Embryonic facial prominence (tissue), 1 donor: ENCODE results near the gene GALNT14.

Experiments used
- DNase-seq: peaks from one replicate; pipeline ENCODE4 v3.0.0-alpha.2; 2016; ENCODE audit errors: extremely low spot score

GALNT14 gene

GRCh38 chr2:31058096-31059035 is 79.9 kb downstream of the GALNT14 start:
- no peak for DNase-seq

GRCh38 chr2:31057691-31058090 is 80.5 kb downstream of the GALNT14 start:
- no peak for DNase-seq

- no peak for DNase-seq
These were observed 82.3 kb downstream of the GALNT14 start for GRCh38 chr2:31055938-31056337.

GRCh38 chr2:31054842-31055388 is 83.3 kb downstream of the GALNT14 start:
- no peak for DNase-seq

GRCh38 chr2:31053929-31054782 is 84.1 kb downstream of the GALNT14 start:
- DNase-seq, result no peak

- DNase-seq, result no peak
These were observed 86.0 kb downstream of the GALNT14 start for GRCh38 chr2:31052284-31052683.

- no peak for DNase-seq
These were observed 86.7 kb downstream of the GALNT14 start for GRCh38 chr2:31051258-31052140.

- DNase-seq, result no peak
These were observed 88.2 kb downstream of the GALNT14 start for GRCh38 chr2:31049916-31050588.

GRCh38 chr2:31049264-31049663 is 89.0 kb downstream of the GALNT14 start:
- no peak for DNase-seq

- no peak for DNase-seq
These were observed 90.6 kb downstream of the GALNT14 start for GRCh38 chr2:31047599-31047998.

- DNase-seq, result no peak
These were observed 99.9 kb downstream of the GALNT14 start for GRCh38 chr2:31038385-31038784.

- no peak for DNase-seq
These were observed 101.2 kb downstream of the GALNT14 start for GRCh38 chr2:31037058-31037457.

GRCh38 chr2:31033032-31033431 is 105.2 kb downstream of the GALNT14 start:
- no peak for DNase-seq

GRCh38 chr2:31032475-31032874 is 105.8 kb downstream of the GALNT14 start:
- no peak for DNase-seq

- DNase-seq, result no peak
These were observed 107.0 kb downstream of the GALNT14 start for GRCh38 chr2:31031132-31031706.

- no peak for DNase-seq
These were observed 109.8 kb downstream of the GALNT14 start for GRCh38 chr2:31028417-31028816.

- DNase-seq, result no peak
These were observed 110.7 kb downstream of the GALNT14 start for GRCh38 chr2:31027549-31027948.

GRCh38 chr2:31023541-31023940 is 114.7 kb downstream of the GALNT14 start:
- DNase-seq, result no peak

GRCh38 chr2:31020713-31021112 is 117.5 kb downstream of the GALNT14 start:
- DNase-seq, result no peak

- DNase-seq, result no peak
These were observed 120.0 kb downstream of the GALNT14 start for GRCh38 chr2:31018280-31018679.
